ENCODE results near the gene NUCB1.
A peak's percentile ranks its signal among the peaks of the same experiment; 100 is the strongest.

NUCB1 gene

GRCh38 chr19:48928164-48929025, 28.3 kb downstream of the NUCB1 start:
- TF ChIP-seq CTCF (conservative IDR thresholded peaks at IDR 0.05; ENCODE audit: control insufficient read depth, insufficient read depth, low read depth, low read length), result no peak
- peak; percentile 19 for DNase-seq (ENCODE audit: low read depth)
- H3K4me3 ChIP-seq (ENCODE audit: control insufficient read depth, low read depth, low read length), result no peak overlapping the region

GRCh38 chr19:48933382-48933932, 33.3 kb downstream of the NUCB1 start, which contains the start of gene DHDH:
Gene DHDH (plus strand): TSS chr19:48933699. CDS start chr19:48933722, 23 bp downstream.
- peak within 1 kb of the TSS; percentile 38 for H3K4me3 ChIP-seq (ENCODE audit: control insufficient read depth, low read depth, low read length)
- TF ChIP-seq CTCF (conservative IDR thresholded peaks at IDR 0.05; ENCODE audit: control insufficient read depth, insufficient read depth, low read depth, low read length), result no peak
- peak; percentile 32 for DNase-seq (ENCODE audit: low read depth)

GRCh38 chr19:48934837-48935236, 34.7 kb downstream of the NUCB1 start:
- TF ChIP-seq CTCF (conservative IDR thresholded peaks at IDR 0.05; ENCODE audit: control insufficient read depth, insufficient read depth, low read depth, low read length), result no peak
- DNase-seq (ENCODE audit: low read depth), result no peak
- no peak overlapping the region for H3K4me3 ChIP-seq (ENCODE audit: control insufficient read depth, low read depth, low read length)

- TF ChIP-seq CTCF (conservative IDR thresholded peaks at IDR 0.05; ENCODE audit: control insufficient read depth, insufficient read depth, low read depth, low read length), result no peak
- DNase-seq (ENCODE audit: low read depth), result no peak
These were observed 35.8 kb downstream of the NUCB1 start for GRCh38 chr19:48935864-48936263.

GRCh38 chr19:48938256-48938655, 38.1 kb downstream of the NUCB1 start:
- no peak for DNase-seq (ENCODE audit: low read depth)
- no peak for TF ChIP-seq CTCF (conservative IDR thresholded peaks at IDR 0.05; ENCODE audit: control insufficient read depth, insufficient read depth, low read depth, low read length)
- no peak overlapping the region for H3K4me3 ChIP-seq (ENCODE audit: control insufficient read depth, low read depth, low read length)

More at GRCh38 chr19:48935864-48936263, 35.8 kb downstream of the NUCB1 start:
- no peak overlapping the region for H3K4me3 ChIP-seq (ENCODE audit: control insufficient read depth, low read depth, low read length)

- TF ChIP-seq CTCF (conservative IDR thresholded peaks at IDR 0.05; ENCODE audit: control insufficient read depth, insufficient read depth, low read depth, low read length), result no peak
- DNase-seq (ENCODE audit: low read depth), result no peak
- H3K4me3 ChIP-seq (ENCODE audit: control insufficient read depth, low read depth, low read length), result no peak overlapping the region
These were observed 40.8 kb downstream of the NUCB1 start for GRCh38 chr19:48940902-48941301.
